A549 (cell line): ENCODE data around the gene ANO6. TPM values are rescaled to one million over a fixed set of nuclear protein-coding genes. Genes with fewer than 3 reads are reported as not detected.
A peak's percentile ranks its signal among the peaks of the same experiment; 100 is the strongest.

Experiments used
- ATAC-seq, 2 experiments: fragments of 200-7000 bp in 1 of 2; fragments of >200 bp in 1 of 2; cut with Nextera tagmentation in 1 of 2; cut with Tn5 transposase in 1 of 2; 3 replicates each; pipeline versions ENCODE4 v1.8.0 to v1.9.1; 2018 to 2020; ENCODE audit warnings: mild to moderate bottlenecking in 1 of 2, moderate library complexity in 1 of 2
- CTCF ChIA-PET: fragments of 300-600 bp; sonication (Branson Sonifier 250); formaldehyde crosslinking; extraction: SDS; loops from one replicate; lab custom pipeline; 2021; ENCODE audit warnings: antibody characterized with exemption, inconsistent platforms; lab: Yijun Ruan, JAX
- POLR2A ChIA-PET: fragments of 350-600 bp; formaldehyde crosslinking; extraction: SDS; loops from one replicate; lab custom pipeline; 2021; ENCODE audit warnings: antibody characterized with exemption, inconsistent platforms; lab: Yijun Ruan, JAX
- DNase-seq, 2 experiments: peaks; one replicate each; pipeline versions ENCODE4 v3.0.0 to v3.0.0-alpha.2; 2011 to 2016; ENCODE audit warnings: low read depth in 1 of 2, low spot score in 1 of 2
- FAIRE-seq: peaks from 2 replicates; lab custom pipeline; 2011; peaks lifted over from hg19 to GRCh38; lab: Jason Lieb, UNC
- H3K27ac ChIP-seq, 2 experiments: fragments of >200 bp; sonication (Bioruptor Twin); formaldehyde crosslinking; 3 replicates each; pipeline ENCODE4 v1.5.1; 2016 to 2017
- H3K4me1 ChIP-seq: fragments of >200 bp; sonication (Bioruptor Twin); formaldehyde crosslinking; 3 replicates; pipeline ENCODE4 v1.6.1; 2016
- H3K4me2 ChIP-seq: fragments of >200 bp; sonication (Bioruptor Twin); formaldehyde crosslinking; 3 replicates; pipeline ENCODE4 v1.6.1; 2016
- H3K4me3 ChIP-seq: fragments of >200 bp; sonication (Bioruptor Twin); formaldehyde crosslinking; 3 replicates; pipeline ENCODE4 v1.5.1; 2016
- H3K9me3 ChIP-seq: fragments of >200 bp; sonication (Bioruptor Twin); formaldehyde crosslinking; 3 replicates; pipeline ENCODE4 v1.6.1; 2016
- ELK1 ChIP-seq: fragments of 150-350 bp; IDR thresholded peaks from 2 replicates; pipeline ENCODE4 v1.6.1; 2014; ENCODE audit warnings: low read depth, mild to moderate bottlenecking, low read length
- FOSB ChIP-seq: fragments of 250-450 bp; sonication (Bioruptor Pico); IDR thresholded peaks from 2 replicates; pipeline ENCODE4 v1.5.0; 2020; ENCODE audit warnings: mild to moderate bottlenecking, moderate library complexity
- FOSL2 ChIP-seq, 2 experiments: fragments of 450-650 bp in 1 of 2; fragments of >200 bp in 1 of 2; sonication (Bioruptor Twin) in 1 of 2; formaldehyde crosslinking; IDR thresholded peaks; 2 replicates each; pipeline versions ENCODE4 v1.5.0 to v1.6.1; 2016 to 2020; ENCODE audit warnings: mild to moderate bottlenecking in 1 of 2, moderate library complexity in 1 of 2
- HDAC2 ChIP-seq: fragments of 200-600 bp; sonication (generic); IDR thresholded peaks from 2 replicates; pipeline ENCODE4 v1.6.1; 2016
- KDM5A ChIP-seq: fragments of 200-600 bp; sonication (generic); IDR thresholded peaks from 2 replicates; pipeline ENCODE4 v1.6.1; 2016; ENCODE audit warnings: antibody characterized with exemption, mild to moderate bottlenecking
- MAFK ChIP-seq: fragments of 450-650 bp; IDR thresholded peaks from 2 replicates; pipeline ENCODE4 v1.6.1; 2014; ENCODE audit not compliant: partially characterized antibody
- MAX ChIP-seq: IDR thresholded peaks from 2 replicates; pipeline ENCODE4 v1.6.1; 2012
- MAZ ChIP-seq: fragments of 150-350 bp; IDR thresholded peaks from 2 replicates; pipeline ENCODE4 v1.6.1; 2014; ENCODE audit warnings: antibody characterized with exemption, low read depth, low read length, borderline replicate concordance
- MYC ChIP-seq: IDR thresholded peaks from 2 replicates; pipeline ENCODE4 v1.6.1; 2012; ENCODE audit warnings: mild to moderate bottlenecking, inconsistent platforms, low read length, improper control_type of control experiment, borderline replicate concordance
- NPAS2 ChIP-seq: fragments of 250-450 bp; sonication (Bioruptor Pico); IDR thresholded peaks from 2 replicates; pipeline ENCODE4 v1.8.0; 2022; ENCODE audit warnings: mild to moderate bottlenecking, moderate library complexity, borderline replicate concordance
- PHF8 ChIP-seq: fragments of 200-600 bp; sonication (generic); IDR thresholded peaks from 2 replicates; pipeline ENCODE4 v1.6.1; 2016; ENCODE audit warnings: low read depth, mild to moderate bottlenecking, antibody characterized with exemption, moderate library complexity, borderline replicate concordance
- POLR2AphosphoS2 ChIP-seq: conservative IDR thresholded peaks from 2 replicates; pipeline ENCODE4 v1.6.1; 2012; ENCODE audit warnings: low read length, improper control_type of control experiment, inconsistent platforms
- RNF2 ChIP-seq: fragments of 200-600 bp; sonication (generic); IDR thresholded peaks from 2 replicates; pipeline ENCODE4 v1.6.1; 2016; ENCODE audit warnings: low read depth, mild to moderate bottlenecking, antibody characterized with exemption, moderate library complexity, borderline replicate concordance
- TFCP2L1 ChIP-seq: fragments of 250-450 bp; sonication (Bioruptor Pico); IDR thresholded peaks from 2 replicates; pipeline ENCODE4 v1.5.0; 2021; ENCODE audit warnings: mild to moderate bottlenecking
- TP53 ChIP-seq: fragments of 250-450 bp; sonication (Bioruptor Pico); IDR thresholded peaks from 2 replicates; pipeline ENCODE4 v1.5.0; 2021; ENCODE audit warnings: mild to moderate bottlenecking, moderate library complexity
- ZNF302 ChIP-seq: fragments of 250-450 bp; sonication (Bioruptor Pico); IDR thresholded peaks from 2 replicates; pipeline ENCODE4 v1.9.0; 2021; ENCODE audit warnings: inconsistent platforms, mild to moderate bottlenecking, moderate library complexity
- ZSCAN20 ChIP-seq: fragments of 250-450 bp; sonication (Bioruptor Pico); IDR thresholded peaks from 2 replicates; pipeline ENCODE4 v1.8.0; 2022; ENCODE audit warnings: mild to moderate bottlenecking, moderate library complexity
- WGBS: methylation state at CpG from one replicate; pipeline ENCODE4 v1.1.6; 2017; ENCODE audit errors: missing lambda C conversion rate; 5-methylcytosine and 5-hydroxymethylcytosine counted together
- polyA plus RNA-seq, 4 experiments: library from polyadenylated mRNA; depleted of rRNA in 3 of 4; stranded (reverse); fragments of >200 nt; fragmentation: RNase III in 1 of 4; extraction: RNeasy Plus Mini Kit Qiagen cat#74134 plus additional on column Dnase treatment in 1 of 4; gene quantifications; 2 replicates in 3 of 4; 3 replicates in 1 of 4; pipeline ENCODE4 v1.2.3, GENCODE V29; 2011 to 2017
- TF ChIP-seq, protein P1 (sequence below): fragments of 250-450 bp; sonication (Bioruptor Pico); IDR thresholded peaks from 2 replicates; pipeline ENCODE4 v1.5.0; 2021; ENCODE audit warnings: mild to moderate bottlenecking, moderate library complexity, borderline replicate concordance
- TF ChIP-seq, protein P2 (sequence below): fragments of 250-450 bp; sonication (Bioruptor Pico); IDR thresholded peaks from 2 replicates; pipeline ENCODE4 v1.5.0; 2020; ENCODE audit warnings: low read depth, mild to moderate bottlenecking, moderate library complexity
- TF ChIP-seq, protein P3 (sequence below): fragments of >200 bp; sonication (Bioruptor Twin); formaldehyde crosslinking; IDR thresholded peaks from 2 replicates; pipeline ENCODE4 v1.6.1; 2016

The ANO6 gene
- polyA plus RNA-seq, 2 of the 4 experiments (the other 2 are of a cell fraction): 41.7 to 80.0 TPM

DNA sequence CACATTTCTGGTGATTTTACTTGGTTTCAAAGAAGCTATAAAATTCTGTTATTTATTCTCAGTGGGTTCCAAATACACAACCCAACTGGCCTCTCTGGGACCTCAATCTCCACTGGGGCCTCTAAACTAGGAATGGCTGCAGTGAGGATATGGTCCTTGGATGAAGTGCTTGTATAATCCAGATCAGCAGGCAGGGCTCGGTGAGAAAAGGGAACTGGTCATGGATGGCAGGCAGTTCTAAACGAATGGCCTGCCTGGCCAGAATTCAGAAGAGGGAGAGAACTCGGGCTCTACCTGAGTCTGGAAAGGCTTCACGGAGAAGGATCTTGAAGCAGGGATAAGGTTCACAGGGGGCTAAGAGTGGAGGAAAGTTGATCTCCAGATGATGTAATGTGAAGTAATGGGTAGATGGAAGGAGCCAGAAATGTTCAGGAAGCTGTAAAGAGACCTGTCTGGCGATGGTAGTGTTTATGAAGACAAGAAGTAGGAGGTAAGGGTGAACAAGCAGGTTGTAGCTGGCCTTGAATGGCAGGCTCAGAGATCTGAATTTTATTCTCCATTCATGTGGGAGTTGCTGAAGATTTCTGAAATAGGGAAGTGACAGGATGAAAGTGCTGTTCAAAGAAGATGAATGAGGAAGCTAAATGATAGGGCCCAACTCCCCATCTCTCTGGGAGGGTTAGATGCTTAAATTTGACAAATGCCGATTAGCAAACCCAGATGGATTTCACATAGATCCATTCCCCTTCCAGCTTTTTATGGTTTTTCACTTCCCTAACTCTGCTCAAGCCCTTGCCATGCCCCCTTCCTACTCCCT lies 31.5 kb upstream of the ANO6 start:
- CTCF ChIA-PET: interaction anchor here (0.7 to 4.3 kb wide), 20 partner anchors 9 to 559 kb away, joined by 3 to 30 read pairs (median 4); partner anchors contain the start of gene ANO6
- no peak for FAIRE-seq

DNA sequence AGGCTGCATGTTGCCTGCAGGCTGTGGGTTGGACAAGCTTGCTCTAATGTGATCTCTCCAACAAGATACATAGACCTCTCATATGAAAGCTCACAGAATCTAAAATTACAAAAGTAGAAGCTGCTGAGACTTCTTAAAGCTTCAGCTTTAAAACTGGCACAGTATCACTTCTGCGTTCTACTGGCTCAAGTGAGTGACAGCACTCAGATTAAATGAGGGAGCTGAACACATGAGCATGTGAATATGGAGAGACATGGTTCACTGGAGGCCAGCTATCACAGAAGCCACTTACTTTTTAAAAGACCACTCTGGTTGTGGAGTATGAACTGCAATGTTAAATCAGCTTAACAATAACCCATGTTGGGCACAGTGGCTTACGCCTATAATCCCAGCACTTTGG lies 29.1 kb upstream of the ANO6 start:
- TF ChIP-seq MYC (no peak), ELK1 (no peak), MAFK (no peak), ZNF302 (CRISPR knock-in tag) (no peak), HDAC2 (no peak), MAZ (no peak), PHF8 (no peak), RNF2 (no peak), KDM5A (no peak), MAX (no peak), FOSB (CRISPR knock-in tag) (no peak), TFCP2L1 (no peak)
- TF ChIP-seq, protein P1, sequence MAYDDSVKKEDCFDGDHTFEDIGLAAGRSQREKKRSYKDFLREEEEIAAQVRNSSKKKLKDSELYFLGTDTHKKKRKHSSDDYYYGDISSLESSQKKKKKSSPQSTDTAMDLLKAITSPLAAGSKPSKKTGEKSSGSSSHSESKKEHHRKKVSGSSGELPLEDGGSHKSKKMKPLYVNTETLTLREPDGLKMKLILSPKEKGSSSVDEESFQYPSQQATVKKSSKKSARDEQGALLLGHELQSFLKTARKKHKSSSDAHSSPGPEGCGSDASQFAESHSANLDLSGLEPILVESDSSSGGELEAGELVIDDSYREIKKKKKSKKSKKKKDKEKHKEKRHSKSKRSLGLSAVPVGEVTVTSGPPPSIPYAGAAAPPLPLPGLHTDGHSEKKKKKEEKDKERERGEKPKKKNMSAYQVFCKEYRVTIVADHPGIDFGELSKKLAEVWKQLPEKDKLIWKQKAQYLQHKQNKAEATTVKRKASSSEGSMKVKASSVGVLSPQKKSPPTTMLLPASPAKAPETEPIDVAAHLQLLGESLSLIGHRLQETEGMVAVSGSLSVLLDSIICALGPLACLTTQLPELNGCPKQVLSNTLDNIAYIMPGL (CRISPR knock-in tag): no peak
- TF ChIP-seq, protein P2, sequence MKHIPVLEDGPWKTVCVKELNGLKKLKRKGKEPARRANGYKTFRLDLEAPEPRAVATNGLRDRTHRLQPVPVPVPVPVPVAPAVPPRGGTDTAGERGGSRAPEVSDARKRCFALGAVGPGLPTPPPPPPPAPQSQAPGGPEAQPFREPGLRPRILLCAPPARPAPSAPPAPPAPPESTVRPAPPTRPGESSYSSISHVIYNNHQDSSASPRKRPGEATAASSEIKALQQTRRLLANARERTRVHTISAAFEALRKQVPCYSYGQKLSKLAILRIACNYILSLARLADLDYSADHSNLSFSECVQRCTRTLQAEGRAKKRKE (CRISPR knock-in tag): no peak
- TF ChIP-seq, protein P3, sequence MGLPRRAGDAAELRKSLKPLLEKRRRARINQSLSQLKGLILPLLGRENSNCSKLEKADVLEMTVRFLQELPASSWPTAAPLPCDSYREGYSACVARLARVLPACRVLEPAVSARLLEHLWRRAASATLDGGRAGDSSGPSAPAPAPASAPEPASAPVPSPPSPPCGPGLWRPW: no peak
- DNase-seq: no peak
- no peak for FAIRE-seq
- Histone ChIP-seq H3K4me1 (peaks cover 9% of the 10 kb centered on the region), H3K27ac (no peak overlapping the region), H3K4me2 (no peak overlapping the region), H3K4me3 (no peak overlapping the region), H3K9me3 (0 out of 3 replicates have a peak, but pooled peaks cover 3% of the 10 kb centered on the region)
- ChIA-PET CTCF (interaction anchor here (0.6 to 3.2 kb wide), 3 partner anchors 16 to 202 kb away, joined by 3 to 10 read pairs (median 5); no protein-coding TSS in a partner anchor), POLR2A (no interaction called here)
- no peak for ATAC-seq
- 94% methylated on average over 2 of the region's 2 CpGs for WGBS

More for the DNA sequence above, 31.5 kb upstream of the ANO6 start:
- no peak for DNase-seq
- no peak overlapping the region for H3K4me2 ChIP-seq
- WGBS: 90% methylated on average over 6 of the region's 6 CpGs
- TF ChIP-seq NPAS2 (CRISPR knock-in tag) (no peak), MAZ (no peak), ZSCAN20 (no peak), TP53 (no peak), POLR2AphosphoS2 (no peak), FOSL2 (IDR thresholded peaks at IDR 0.05) (no peak), FOSL2 (CRISPR knock-in tag; IDR thresholded peaks at IDR 0.05) (no peak)
- TF ChIP-seq, protein P3: no peak
- no peaks in the 10 kb centered on the region for H3K4me1 ChIP-seq
- no peak for ATAC-seq
- H3K27ac ChIP-seq: 0 out of 6 replicates have a peak overlapping the region, but pooled peaks of 1 of the 2 experiments have one; percentile 4
- H3K4me3 ChIP-seq: no peak overlapping the region
- POLR2A ChIA-PET: interaction anchor here (1.0 kb wide), 1 partner anchor 31 kb away, joined by 3 read pairs; the partner anchor contains the start of gene ANO6
- H3K9me3 ChIP-seq: peaks cover 3% of the 10 kb centered on the region; the same call in 1 of the 3 replicates
